ENCODE data around the gene NADSYN1. TPM values are rescaled to one million over a fixed set of nuclear protein-coding genes. Genes with fewer than 3 reads are reported as not detected.

NADSYN1 gene
- total and polyA plus RNA-seq, 8 donors: 28.0 to 320 (median 65.2) TPM

GRCh38 chr11:71507102-71507501, 54.1 kb downstream of the NADSYN1 start:
- WGBS, 5 donors: 91 to 96% (median 95%) methylated on average over 5 of the region's 5 CpGs
- no peak for TF ChIP-seq EP300 (IDR thresholded peaks at IDR 0.05)
- TF ChIP-seq POLR2AphosphoS5 (IDR thresholded peaks at IDR 0.05): no peak
- TF ChIP-seq POLR2A (IDR thresholded peaks at IDR 0.05): no peak
- TF ChIP-seq, protein P1, sequence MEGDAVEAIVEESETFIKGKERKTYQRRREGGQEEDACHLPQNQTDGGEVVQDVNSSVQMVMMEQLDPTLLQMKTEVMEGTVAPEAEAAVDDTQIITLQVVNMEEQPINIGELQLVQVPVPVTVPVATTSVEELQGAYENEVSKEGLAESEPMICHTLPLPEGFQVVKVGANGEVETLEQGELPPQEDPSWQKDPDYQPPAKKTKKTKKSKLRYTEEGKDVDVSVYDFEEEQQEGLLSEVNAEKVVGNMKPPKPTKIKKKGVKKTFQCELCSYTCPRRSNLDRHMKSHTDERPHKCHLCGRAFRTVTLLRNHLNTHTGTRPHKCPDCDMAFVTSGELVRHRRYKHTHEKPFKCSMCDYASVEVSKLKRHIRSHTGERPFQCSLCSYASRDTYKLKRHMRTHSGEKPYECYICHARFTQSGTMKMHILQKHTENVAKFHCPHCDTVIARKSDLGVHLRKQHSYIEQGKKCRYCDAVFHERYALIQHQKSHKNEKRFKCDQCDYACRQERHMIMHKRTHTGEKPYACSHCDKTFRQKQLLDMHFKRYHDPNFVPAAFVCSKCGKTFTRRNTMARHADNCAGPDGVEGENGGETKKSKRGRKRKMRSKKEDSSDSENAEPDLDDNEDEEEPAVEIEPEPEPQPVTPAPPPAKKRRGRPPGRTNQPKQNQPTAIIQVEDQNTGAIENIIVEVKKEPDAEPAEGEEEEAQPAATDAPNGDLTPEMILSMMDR (IDR thresholded peaks at IDR 0.05): no peak
- peaks cover 4 to 49% (median 18%) of the 10 kb centered on the region in 4 donors for H3K9me3 ChIP-seq
- intact Hi-C loops (cut with DNase I; ENCODE audit: low total_unique reads): no loop called here
- DNase-seq: no peak
- no peaks in the 10 kb centered on the region for H3K4me1 ChIP-seq
- no peaks in the 10 kb centered on the region for H3K27me3 ChIP-seq
- peaks cover 0 to 51% (median 42%) of the 10 kb centered on the region in 4 donors for H3K36me3 ChIP-seq
- no peak overlapping the region for H3K4me3 ChIP-seq
- H3K27ac ChIP-seq: no peak overlapping the region

- TF ChIP-seq, protein P1 (IDR thresholded peaks at IDR 0.05): no peak
- TF ChIP-seq EP300 (IDR thresholded peaks at IDR 0.05) (no peak), POLR2A (IDR thresholded peaks at IDR 0.05) (no peak), POLR2AphosphoS5 (IDR thresholded peaks at IDR 0.05) (no peak)
- Histone ChIP-seq H3K4me1 (no peaks in the 10 kb centered on the region), H3K36me3 (no peaks in the 10 kb centered on the region), H3K9me3 (no peaks in the 10 kb centered on the region), H3K27me3 (no peaks in the 10 kb centered on the region), H3K4me3 (no peak overlapping the region), H3K27ac (no peak overlapping the region)
- 93 to 95% (median 93%) methylated on average over 35 to 55 of the region's 55 CpGs for WGBS, 5 donors
- peak in 1 of 2 donors; percentile 20 for DNase-seq
- intact Hi-C loops (cut with DNase I; ENCODE audit: low total_unique reads): no loop called here
These were observed 65.8 kb downstream of the NADSYN1 start for GRCh38 chr11:71518506-71519471.

GRCh38 chr11:71519546-71519945, 66.5 kb downstream of the NADSYN1 start:
- no peak overlapping the region for H3K4me3 ChIP-seq
- no peak overlapping the region for H3K27ac ChIP-seq
- no peaks in the 10 kb centered on the region for H3K27me3 ChIP-seq
- DNase-seq: peak in 1 of 2 donors; percentile 20
- 65 to 75% (median 72%) methylated on average over 10 of the region's 10 CpGs for WGBS, 5 donors
- H3K36me3 ChIP-seq: no peaks in the 10 kb centered on the region
- intact Hi-C loops (cut with DNase I; ENCODE audit: low total_unique reads): no loop called here
- no peaks in the 10 kb centered on the region for H3K9me3 ChIP-seq
- TF ChIP-seq POLR2A (IDR thresholded peaks at IDR 0.05): no peak
- no peak for TF ChIP-seq EP300 (IDR thresholded peaks at IDR 0.05)
- TF ChIP-seq, protein P1 (IDR thresholded peaks at IDR 0.05): no peak
- no peak for TF ChIP-seq POLR2AphosphoS5 (IDR thresholded peaks at IDR 0.05)
- H3K4me1 ChIP-seq: no peaks in the 10 kb centered on the region

- Histone ChIP-seq H3K27ac (no peak overlapping the region), H3K4me1 (no peaks in the 10 kb centered on the region), H3K4me3 (no peak overlapping the region), H3K27me3 (no peaks in the 10 kb centered on the region), H3K9me3 (peaks cover 0 to 4% (median 0%) of the 10 kb centered on the region in 4 donors), H3K36me3 (no peaks in the 10 kb centered on the region)
- intact Hi-C loops (cut with DNase I; ENCODE audit: low total_unique reads): no loop called here
- no peak for DNase-seq
- WGBS, 5 donors: 46 to 83% (median 68%) methylated on average over 2 to 3 of the region's 3 CpGs
- TF ChIP-seq POLR2A (IDR thresholded peaks at IDR 0.05) (no peak), EP300 (IDR thresholded peaks at IDR 0.05) (no peak)
- TF ChIP-seq, protein P1 (IDR thresholded peaks at IDR 0.05): no peak
These were observed 72.4 kb downstream of the NADSYN1 start for GRCh38 chr11:71525188-71525937.

Measured in stomach (tissue), 9 donors.